GM19351 (cell line): ENCODE measurements around the gene ZNF492.
"Not testable (repeated sequence)": the region's sequence is repeated elsewhere in the genome, so short reads cannot be mapped to it uniquely, and the experiment has no call there.

ENCODE experiments used
- ATAC-seq: cut with Tn5 transposase; IDR thresholded peaks from one replicate; pipeline ENCODE4 v1.9.1; 2021; ENCODE audit warnings: mild to moderate bottlenecking, moderate library complexity; ENCODE audit not compliant: unreplicated experiment

ZNF492 gene

DNA sequence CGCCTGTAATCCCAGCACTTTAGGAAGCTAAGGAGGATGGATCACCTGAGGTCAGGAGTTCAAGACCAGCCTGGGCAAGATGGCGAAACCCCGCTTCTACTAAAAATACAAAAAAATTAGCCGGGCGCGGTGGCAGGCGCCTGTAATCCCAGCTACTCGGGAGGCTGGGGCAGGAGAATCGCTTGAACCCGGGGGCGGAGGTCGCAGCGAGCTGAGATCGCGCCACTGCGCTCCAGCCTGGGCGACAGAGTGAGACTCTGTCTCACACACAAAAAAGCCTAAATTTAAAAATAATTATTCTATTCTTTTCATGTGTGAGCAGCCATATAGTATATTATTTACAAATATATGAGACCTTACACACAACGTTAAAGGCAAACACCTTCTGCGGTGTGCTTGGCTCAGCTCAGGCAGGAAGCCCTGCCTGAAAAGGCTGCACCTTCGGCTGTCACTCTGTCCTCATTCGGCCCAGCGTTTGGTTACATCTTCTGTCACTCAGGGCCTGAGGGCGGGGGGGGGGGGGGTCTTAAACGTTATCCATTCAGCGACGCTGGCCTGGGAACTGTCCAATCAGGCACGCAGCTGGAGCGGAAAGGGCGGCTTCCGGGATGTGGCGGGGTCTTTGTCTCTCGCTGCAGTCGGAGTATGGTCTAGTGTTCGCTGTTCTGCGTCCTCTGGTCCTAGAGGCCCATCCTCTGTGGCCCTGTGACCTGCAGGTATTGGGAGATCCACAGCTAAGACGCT lies at the start of gene ZNF492:
Gene ZNF492 (plus strand): TSS at position 619 of the 744 bp plus-strand sequence. CDS start 19,076 bp downstream, outside the sequence.
- ATAC-seq: not testable (repeated sequence)

DNA sequence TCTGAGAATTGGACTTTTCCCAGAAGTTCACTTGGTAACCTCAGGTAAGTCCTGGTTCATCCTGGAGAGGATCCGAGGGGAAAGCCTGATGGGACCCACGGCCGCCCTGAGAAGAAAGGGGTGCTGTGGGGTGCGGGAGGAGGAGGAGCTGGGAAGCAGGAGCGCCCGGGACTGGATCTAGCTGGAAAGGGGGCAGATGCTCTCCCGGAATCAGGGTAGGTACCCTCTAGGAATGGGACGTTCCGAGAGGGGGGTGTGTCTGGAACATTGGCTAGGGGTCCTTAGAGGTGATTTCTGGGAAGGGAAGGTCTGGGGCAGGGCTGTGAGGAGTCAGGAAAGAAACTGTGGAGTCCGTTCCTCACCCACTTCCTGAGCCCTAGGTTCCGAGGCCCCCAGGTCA lies 38.7 kb upstream of the ZNF492 start:
- no peak for ATAC-seq

DNA sequence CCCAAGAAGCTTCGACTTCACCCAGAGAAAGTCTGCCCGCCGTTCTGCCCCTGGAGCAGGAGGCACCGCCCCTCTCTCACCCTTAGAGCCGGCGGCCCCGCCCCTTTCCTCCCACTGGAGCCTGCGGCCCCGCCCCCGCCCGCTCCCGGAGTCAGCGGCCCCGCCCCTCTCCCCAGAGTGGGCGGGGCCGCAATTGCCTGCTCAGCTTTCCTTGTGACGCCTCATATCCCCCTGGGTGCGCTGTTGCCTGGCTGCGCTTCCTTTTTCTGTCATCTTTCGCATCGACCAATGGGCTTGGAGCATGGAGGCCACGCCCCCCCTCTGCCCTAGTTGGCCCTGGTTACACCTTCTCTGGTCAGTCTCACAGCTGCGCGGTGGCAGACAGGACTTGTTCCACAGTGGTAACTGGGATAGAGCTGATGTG lies 38.2 kb upstream of the ZNF492 start:
- no peak for ATAC-seq

DNA sequence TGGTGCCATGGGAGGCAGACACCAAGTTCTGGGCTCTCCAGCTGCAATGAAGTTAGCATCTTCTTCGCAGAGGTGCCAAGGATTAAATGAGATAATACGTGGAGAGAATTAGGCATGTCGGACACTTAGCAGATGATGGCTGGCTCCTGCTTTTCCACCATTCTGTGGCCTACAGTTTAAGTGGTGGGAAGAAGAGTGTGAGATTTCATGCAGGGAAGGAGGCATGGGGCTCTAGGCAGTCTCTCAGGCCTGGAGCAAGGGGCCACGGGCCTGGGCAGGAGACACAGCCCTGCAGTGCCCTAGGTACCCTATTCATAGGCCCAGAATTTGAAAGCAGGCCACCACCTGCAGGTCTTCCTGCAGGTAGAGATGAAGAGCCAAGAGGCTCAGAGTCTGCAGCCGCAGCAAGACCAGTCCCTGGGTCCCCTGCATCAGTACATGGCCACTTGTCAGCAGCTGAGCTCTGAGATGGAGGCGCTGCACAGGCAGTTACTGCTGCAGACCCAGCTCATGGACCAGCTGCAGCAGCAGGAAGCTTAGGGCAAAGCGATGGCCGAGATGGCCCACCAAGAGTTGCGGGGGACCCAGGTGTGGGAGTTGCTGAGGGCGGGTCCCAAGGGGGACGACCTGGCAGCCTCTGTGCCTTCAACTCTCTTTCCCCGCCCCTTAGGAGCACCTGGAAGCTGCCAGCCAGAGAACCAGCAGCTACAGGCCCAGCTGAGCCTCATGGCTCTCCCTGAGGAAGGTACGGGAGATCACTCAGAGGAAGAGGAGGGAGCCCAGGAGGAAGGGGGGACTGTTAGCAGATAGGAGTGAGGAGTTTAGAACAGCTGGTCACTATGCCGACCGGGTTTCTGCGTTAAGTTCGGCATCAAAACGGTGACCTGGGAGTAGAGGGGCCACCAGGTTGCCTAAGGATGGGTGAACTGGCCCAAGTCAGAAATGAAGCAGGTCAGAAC lies 33.2 kb upstream of the ZNF492 start:
- no peak for ATAC-seq

DNA sequence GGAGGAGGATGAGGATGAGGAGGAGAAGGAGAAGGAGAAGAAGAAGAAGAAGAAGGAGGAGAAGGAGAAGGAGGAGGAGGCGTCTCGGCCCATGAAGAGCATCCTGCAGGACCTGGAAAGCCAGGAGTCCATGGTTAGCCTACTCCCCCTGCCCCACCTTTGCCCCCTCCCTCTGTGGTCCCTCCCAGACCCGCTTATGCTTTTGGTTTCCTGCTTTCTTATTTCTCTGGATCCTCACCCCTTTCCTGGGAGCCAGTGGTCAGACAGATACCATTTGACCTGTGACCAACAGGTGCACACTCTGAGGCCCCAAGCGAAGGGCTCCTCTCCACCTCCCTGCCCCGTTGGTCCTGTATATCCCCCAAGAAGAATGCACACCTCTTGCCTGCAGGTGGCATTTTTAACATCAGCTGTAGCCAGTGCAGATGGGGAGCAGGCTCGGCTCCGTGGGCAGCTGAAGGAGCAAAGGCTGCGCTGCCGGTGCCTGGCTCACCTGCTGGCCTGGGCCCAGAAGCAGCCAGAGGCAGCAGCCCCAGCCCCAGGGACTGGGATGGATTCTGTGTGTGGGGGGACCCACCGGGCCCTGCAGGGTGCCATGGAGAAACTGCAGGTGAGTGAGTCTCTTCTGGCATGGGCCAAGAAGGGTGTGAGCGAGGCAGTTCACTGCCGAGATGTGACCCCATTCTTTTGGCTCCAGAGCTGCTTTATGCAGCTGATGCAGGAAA lies 32.1 kb upstream of the ZNF492 start:
- ATAC-seq: no peak

DNA sequence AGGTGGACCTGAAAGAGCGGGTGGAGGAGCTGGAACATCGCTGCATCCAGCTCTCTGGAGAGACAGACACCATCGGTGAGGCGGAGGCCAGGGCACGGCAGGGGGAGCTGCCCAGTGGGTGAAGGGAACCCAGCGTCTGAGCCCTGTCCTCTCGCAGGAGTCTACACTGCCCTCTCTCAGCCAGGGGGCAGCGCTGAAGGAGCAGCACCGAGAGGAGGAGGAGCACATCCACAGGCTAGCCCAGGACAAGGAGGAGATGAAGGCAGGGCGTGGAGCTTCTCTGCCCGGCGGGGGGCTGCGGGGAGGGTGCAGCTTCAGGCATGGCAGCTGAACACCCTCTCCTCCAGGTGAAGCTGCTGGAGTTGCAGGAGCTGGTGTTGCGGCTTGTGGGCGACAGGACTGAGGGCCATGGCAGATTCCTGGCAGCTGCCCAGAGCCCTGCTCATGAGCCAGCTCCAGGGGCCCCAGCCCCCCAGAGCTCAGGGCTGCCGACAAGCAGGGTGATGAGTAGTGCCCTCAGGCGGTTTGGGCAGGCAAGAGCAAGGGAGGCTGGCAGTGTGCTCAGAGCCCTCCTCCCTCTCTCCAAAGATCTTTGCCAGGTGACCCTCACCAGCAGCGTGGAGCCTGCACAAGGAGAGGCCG lies 31.4 kb upstream of the ZNF492 start:
- no peak for ATAC-seq

DNA sequence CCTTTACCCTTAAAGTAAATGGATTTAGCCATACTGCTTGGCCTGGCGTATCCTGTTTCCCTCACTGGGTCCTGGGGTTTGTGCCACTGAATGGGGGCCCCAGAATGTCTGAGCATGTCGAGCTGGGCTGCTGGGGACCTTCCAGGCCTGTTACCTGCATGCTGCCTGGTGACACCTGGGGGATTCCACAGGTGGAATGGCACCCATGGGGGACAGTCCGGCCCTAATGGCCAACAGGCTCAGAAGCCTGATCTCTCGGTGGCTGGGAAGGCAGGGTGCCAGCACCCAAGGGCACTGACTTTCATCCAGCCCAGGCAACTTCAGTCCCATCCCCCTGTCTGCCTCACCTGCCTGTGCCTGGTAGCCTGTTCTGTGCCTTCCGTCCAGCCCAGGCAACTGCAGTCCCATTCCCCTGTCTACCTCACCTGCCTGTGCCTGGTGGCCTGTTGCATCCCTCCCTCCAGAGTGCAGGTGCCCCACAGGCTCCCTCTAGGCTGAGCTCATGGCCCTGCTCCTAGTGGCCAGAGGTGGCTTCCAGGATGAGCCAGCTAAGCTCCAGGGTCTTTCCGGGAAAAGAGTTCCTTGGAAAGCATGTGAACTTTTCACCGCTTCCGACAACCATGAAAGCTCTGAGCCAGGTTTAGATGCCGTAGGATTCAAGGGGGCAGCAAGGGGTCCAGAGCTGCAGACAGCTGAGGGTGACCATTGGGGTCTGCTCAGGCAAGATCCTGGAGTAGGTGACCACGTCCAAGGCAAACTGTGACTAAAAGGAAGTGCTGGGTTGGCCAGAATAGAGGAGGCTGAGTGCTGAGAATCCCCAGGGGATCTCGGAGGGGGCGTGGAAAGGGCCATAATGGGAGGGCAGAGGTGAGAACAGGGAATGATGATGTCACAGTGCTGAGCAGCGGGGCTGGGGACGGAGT lies 30.3 kb upstream of the ZNF492 start:
- ATAC-seq: no peak

DNA sequence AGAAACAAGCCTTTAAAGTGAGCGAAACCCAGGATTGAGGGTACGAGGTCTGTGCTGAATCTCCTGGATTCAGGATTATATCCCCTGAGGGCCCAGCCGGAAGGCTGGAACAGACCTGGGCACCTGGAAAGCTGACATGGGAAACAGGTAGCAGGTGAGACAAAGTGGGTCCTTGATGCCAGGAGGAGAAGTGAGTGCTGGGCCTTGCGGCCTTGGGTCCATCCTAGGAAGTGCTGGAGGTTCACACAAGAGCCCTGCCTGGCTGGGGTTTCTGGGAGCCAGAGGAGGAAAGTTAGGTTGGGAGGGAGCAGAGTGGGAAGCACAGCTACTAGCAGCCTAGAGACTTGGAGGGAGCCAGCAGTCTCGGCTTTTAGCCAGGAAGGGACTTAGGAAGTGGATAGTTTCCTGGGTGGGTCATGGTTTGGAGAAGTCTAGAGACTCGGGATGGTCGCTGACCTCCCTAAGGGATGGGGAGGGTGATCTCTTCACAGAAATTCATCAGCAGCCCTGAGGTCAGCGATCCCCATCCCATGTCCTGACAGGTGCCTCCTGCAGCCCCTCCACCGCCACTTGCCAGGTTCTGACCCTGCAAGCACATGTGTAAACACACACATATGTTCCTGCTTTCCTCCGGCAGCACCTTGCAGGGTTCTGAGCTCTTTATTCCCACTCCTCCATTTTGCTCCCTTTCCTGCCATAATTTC lies 29.4 kb upstream of the ZNF492 start:
- ATAC-seq: no peak

- no peak for ATAC-seq
These were observed 28.6 kb upstream of the ZNF492 start for GRCh38 chr19:22605275-22606211.

- ATAC-seq: no peak
These were observed 27.9 kb upstream of the ZNF492 start for GRCh38 chr19:22606212-22606553.

GRCh38 chr19:22606954-22607652 lies 27.0 kb upstream of the ZNF492 start:
- ATAC-seq: no peak

- no peak for ATAC-seq
These were observed 26.3 kb upstream of the ZNF492 start for GRCh38 chr19:22607653-22608430.

- ATAC-seq: no peak
These were observed 25.7 kb upstream of the ZNF492 start for GRCh38 chr19:22608441-22608840.

DNA sequence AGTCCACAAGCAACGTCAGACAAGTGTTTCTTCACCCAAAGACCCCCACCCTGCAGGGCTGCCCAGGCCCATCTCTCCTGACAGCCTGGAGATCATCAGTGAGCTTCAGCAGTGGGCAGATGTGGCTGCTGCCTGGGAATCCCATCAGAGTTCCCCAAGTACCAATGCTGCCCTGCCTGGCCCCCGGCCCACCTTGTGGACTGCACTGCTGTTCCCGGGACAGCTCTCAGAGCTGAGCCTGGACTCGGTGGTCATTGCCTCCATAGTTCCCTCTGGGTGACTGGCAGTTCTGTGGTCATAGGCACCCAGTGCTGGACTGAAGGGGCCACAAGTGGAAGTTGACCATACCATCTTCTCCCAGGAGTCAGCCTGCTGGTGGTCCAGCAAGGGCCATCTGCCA lies 24.5 kb upstream of the ZNF492 start:
- no peak for ATAC-seq

DNA sequence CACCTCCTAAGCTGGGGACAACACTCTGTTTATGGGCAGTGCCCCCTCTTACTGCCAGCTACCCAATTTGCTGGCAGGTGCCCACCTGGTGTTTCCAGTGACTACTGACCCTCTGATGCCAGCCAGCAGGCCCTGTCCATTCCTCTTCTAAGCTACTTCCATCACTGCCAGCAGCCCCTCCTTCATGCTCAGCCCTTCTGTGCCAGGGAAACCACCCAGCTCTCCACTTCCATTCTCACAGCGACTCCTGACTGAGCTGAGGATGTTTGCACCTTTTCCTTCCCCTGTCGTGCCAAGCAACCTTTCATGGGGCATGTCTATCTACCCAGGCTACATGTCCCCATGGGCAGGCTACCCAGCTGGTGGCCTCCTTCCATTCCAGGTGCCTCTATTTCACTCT lies 24.0 kb upstream of the ZNF492 start:
- no peak for ATAC-seq

GRCh38 chr19:22612316-22612715 lies 21.8 kb upstream of the ZNF492 start:
- ATAC-seq: no peak

DNA sequence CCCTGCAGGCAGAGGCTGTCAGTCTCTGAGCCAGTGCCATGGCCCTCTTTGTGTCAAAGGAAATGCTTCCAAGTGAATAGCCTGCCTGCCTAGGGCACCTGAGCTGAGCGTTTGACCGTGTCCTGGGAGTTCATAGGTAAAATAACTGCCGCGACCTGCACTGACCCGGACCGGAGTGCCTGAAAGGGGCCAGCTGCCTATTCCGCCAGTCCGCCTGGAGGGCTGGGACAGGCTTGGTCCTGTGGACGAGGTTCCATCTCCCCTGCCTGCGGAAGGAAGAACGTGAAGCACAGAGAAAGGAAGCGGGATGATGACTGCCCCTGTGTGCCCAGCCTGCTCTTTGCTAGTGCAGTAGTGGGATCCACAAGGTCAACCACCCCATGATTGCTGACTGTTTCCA lies 17.5 kb upstream of the ZNF492 start:
- ATAC-seq: no peak
